HL-60 (cell line): ENCODE data around the gene TMEM156.

ENCODE experiments used
- CTCF ChIP-seq: IDR thresholded peaks from one replicate; pipeline ENCODE4 v1.5.1; 2011; ENCODE audit warnings: low read length, control low read depth, inconsistent platforms; ENCODE audit not compliant: insufficient read depth
- GABPA ChIP-seq: IDR thresholded peaks from 2 replicates; pipeline ENCODE4 v1.6.1; 2012; ENCODE audit warnings: low read depth
- POLR2AphosphoS5 ChIP-seq: IDR thresholded peaks from 2 replicates; pipeline ENCODE4 v1.6.1; 2012; ENCODE audit warnings: low read depth
- SPI1 ChIP-seq: IDR thresholded peaks from 2 replicates; pipeline ENCODE4 v1.6.1; 2012; ENCODE audit warnings: low read depth, mild to moderate bottlenecking, borderline replicate concordance
- TF ChIP-seq, protein P1 (sequence below): IDR thresholded peaks from 2 replicates; pipeline ENCODE4 v1.6.1; 2012; ENCODE audit warnings: low read depth; ENCODE audit not compliant: insufficient replicate concordance

- TF ChIP-seq CTCF (no peak), GABPA (no peak), POLR2AphosphoS5 (no peak), SPI1 (no peak)
- TF ChIP-seq, protein P1, sequence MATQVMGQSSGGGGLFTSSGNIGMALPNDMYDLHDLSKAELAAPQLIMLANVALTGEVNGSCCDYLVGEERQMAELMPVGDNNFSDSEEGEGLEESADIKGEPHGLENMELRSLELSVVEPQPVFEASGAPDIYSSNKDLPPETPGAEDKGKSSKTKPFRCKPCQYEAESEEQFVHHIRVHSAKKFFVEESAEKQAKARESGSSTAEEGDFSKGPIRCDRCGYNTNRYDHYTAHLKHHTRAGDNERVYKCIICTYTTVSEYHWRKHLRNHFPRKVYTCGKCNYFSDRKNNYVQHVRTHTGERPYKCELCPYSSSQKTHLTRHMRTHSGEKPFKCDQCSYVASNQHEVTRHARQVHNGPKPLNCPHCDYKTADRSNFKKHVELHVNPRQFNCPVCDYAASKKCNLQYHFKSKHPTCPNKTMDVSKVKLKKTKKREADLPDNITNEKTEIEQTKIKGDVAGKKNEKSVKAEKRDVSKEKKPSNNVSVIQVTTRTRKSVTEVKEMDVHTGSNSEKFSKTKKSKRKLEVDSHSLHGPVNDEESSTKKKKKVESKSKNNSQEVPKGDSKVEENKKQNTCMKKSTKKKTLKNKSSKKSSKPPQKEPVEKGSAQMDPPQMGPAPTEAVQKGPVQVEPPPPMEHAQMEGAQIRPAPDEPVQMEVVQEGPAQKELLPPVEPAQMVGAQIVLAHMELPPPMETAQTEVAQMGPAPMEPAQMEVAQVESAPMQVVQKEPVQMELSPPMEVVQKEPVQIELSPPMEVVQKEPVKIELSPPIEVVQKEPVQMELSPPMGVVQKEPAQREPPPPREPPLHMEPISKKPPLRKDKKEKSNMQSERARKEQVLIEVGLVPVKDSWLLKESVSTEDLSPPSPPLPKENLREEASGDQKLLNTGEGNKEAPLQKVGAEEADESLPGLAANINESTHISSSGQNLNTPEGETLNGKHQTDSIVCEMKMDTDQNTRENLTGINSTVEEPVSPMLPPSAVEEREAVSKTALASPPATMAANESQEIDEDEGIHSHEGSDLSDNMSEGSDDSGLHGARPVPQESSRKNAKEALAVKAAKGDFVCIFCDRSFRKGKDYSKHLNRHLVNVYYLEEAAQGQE, result no peak
Observed at GRCh38 chr4:39062770-39063097, 30.5 kb upstream of the TMEM156 start.
